Gastroesophageal sphincter (tissue), 3 donors: Measurements from ENCODE around the gene PEX1.
"Not testable (repeated sequence)": the region's sequence is repeated elsewhere in the genome, so short reads cannot be mapped to it uniquely, and the experiment has no call there.

ENCODE experiments used
- CTCF ChIP-seq, 4 experiments: fragments of 200-600 bp in 2 of 4; fragments of 450-650 bp in 2 of 4; sonication (generic) in 1 of 4; IDR thresholded peaks; one replicate each; pipeline ENCODE4 v1.5.1; 2017 to 2019; ENCODE audit warnings: antibody characterized with exemption in 4 of 4, mild to moderate bottlenecking in 2 of 4, moderate library complexity in 2 of 4
- POLR2A ChIP-seq, 2 donors: fragments of 450-650 bp; IDR thresholded peaks; one replicate each; pipeline ENCODE4 v1.6.1; 2017; ENCODE audit warnings: antibody characterized with exemption in 2 of 2, mild to moderate bottlenecking in 2 of 2, moderate library complexity in 1 of 2

- not testable (repeated sequence) for TF ChIP-seq CTCF, POLR2A (IDR thresholded peaks at IDR 0.05)
These were observed 50.6 kb downstream of the PEX1 start, which contains the start of gene ERVW-1 for GRCh38 chr7:92477681-92478080.
